Measurements from ENCODE around the gene RAPGEFL1.
A peak's percentile ranks its signal among the peaks of the same experiment; 100 is the strongest.
"Not testable (repeated sequence)": the region's sequence is repeated elsewhere in the genome, so short reads cannot be mapped to it uniquely, and the experiment has no call there.

RAPGEFL1 gene

GRCh38 chr17:40173778-40174135 lies 3.5 kb upstream of the RAPGEFL1 start:
- no peak for DNase-seq (ENCODE audit: low read depth)

GRCh38 chr17:40174514-40174913 lies 2.8 kb upstream of the RAPGEFL1 start:
- DNase-seq (ENCODE audit: low read depth) = no peak

- DNase-seq (ENCODE audit: low read depth) = no peak
Measured at GRCh38 chr17:40175928-40176753, 1.1 kb upstream of the RAPGEFL1 start.

- DNase-seq (ENCODE audit: low read depth) = no peak
Measured at GRCh38 chr17:40176754-40177110, 538 bp upstream of the RAPGEFL1 start.

- DNase-seq (ENCODE audit: low read depth) = no peak
Measured at GRCh38 chr17:40178021-40178601, 841 bp downstream of the RAPGEFL1 start.

- DNase-seq (ENCODE audit: low read depth) = no peak
Measured at GRCh38 chr17:40178660-40179059, 1.4 kb downstream of the RAPGEFL1 start.

GRCh38 chr17:40179923-40180659 lies 2.8 kb downstream of the RAPGEFL1 start:
- DNase-seq (ENCODE audit: low read depth) = no peak

GRCh38 chr17:40180694-40181093 lies 3.4 kb downstream of the RAPGEFL1 start:
- no peak for DNase-seq (ENCODE audit: low read depth)

- no peak for DNase-seq (ENCODE audit: low read depth)
Measured at GRCh38 chr17:40181205-40181604, 3.9 kb downstream of the RAPGEFL1 start.

GRCh38 chr17:40182606-40183005 lies 5.3 kb downstream of the RAPGEFL1 start:
- DNase-seq (ENCODE audit: low read depth) = no peak

GRCh38 chr17:40187238-40187637 lies 10.0 kb downstream of the RAPGEFL1 start:
- DNase-seq (ENCODE audit: low read depth) = no peak

- DNase-seq (ENCODE audit: low read depth) = no peak
Measured at GRCh38 chr17:40188694-40189093, 11.4 kb downstream of the RAPGEFL1 start.

- no peak for DNase-seq (ENCODE audit: low read depth)
Measured at GRCh38 chr17:40190197-40191021, 13.1 kb downstream of the RAPGEFL1 start.

GRCh38 chr17:40191237-40192208 lies 14.3 kb downstream of the RAPGEFL1 start:
- DNase-seq (ENCODE audit: low read depth) = peak; percentile 43

GRCh38 chr17:40192961-40193360 lies 15.7 kb downstream of the RAPGEFL1 start:
- DNase-seq (ENCODE audit: low read depth) = no peak

- DNase-seq (ENCODE audit: low read depth) = no peak
Measured at GRCh38 chr17:40194821-40195220, 17.6 kb downstream of the RAPGEFL1 start.

- no peak for DNase-seq (ENCODE audit: low read depth)
Measured at GRCh38 chr17:40197550-40197949, 20.3 kb downstream of the RAPGEFL1 start.

- not testable (repeated sequence) for DNase-seq (ENCODE audit: low read depth)
Measured at GRCh38 chr17:40197965-40198456, 20.7 kb downstream of the RAPGEFL1 start.

GRCh38 chr17:40198576-40198975 lies 21.3 kb downstream of the RAPGEFL1 start:
- DNase-seq (ENCODE audit: low read depth) = no peak

GRCh38 chr17:40203131-40203530 lies 25.9 kb downstream of the RAPGEFL1 start:
- no peak for DNase-seq (ENCODE audit: low read depth)

GRCh38 chr17:40206193-40206592 lies 28.9 kb downstream of the RAPGEFL1 start:
- DNase-seq (ENCODE audit: low read depth) = not testable (repeated sequence)

Data from activated gamma-delta T cell treated with anti-CD3 and anti-CD28 coated beads, Interleukin-2, amount 50 U/mL, for 16 hours (primary cell).